HG03520 (cell line): ENCODE data around the gene TMEM178A.
"Not testable (repeated sequence)": the region's sequence is repeated elsewhere in the genome, so short reads cannot be mapped to it uniquely, and the experiment has no call there.

Experiments
- ATAC-seq: cut with Tn5 transposase; IDR thresholded peaks from one replicate; pipeline ENCODE4 v1.9.1; 2021; ENCODE audit warnings: mild to moderate bottlenecking, moderate library complexity; ENCODE audit not compliant: unreplicated experiment

The TMEM178A gene

GRCh38 chr2:39647104-39647765 is 18.5 kb upstream of the TMEM178A start:
- no peak for ATAC-seq

GRCh38 chr2:39648580-39648979 is 17.1 kb upstream of the TMEM178A start:
- ATAC-seq = no peak

GRCh38 chr2:39649511-39649910 is 16.2 kb upstream of the TMEM178A start:
- ATAC-seq = no peak

- ATAC-seq = no peak
Measured at GRCh38 chr2:39650468-39650867, 15.2 kb upstream of the TMEM178A start.

- ATAC-seq = not testable (repeated sequence)
Measured at GRCh38 chr2:39656215-39656614, 9.5 kb upstream of the TMEM178A start.

- no peak for ATAC-seq
Measured at GRCh38 chr2:39657287-39657937, 8.3 kb upstream of the TMEM178A start.

- ATAC-seq = no peak
Measured at GRCh38 chr2:39658371-39658770, 7.3 kb upstream of the TMEM178A start.

GRCh38 chr2:39659765-39660611 is 5.7 kb upstream of the TMEM178A start:
- ATAC-seq = no peak

- ATAC-seq = no peak
Measured at GRCh38 chr2:39660612-39661236, 5.0 kb upstream of the TMEM178A start.

GRCh38 chr2:39661826-39662225 is 3.9 kb upstream of the TMEM178A start:
- no peak for ATAC-seq

- ATAC-seq = no peak
Measured at GRCh38 chr2:39663187-39663930, 2.4 kb upstream of the TMEM178A start.

- no peak for ATAC-seq
Measured at GRCh38 chr2:39664232-39664887, 1.4 kb upstream of the TMEM178A start.

- no peak for ATAC-seq
Measured at GRCh38 chr2:39664888-39665591, 677 bp upstream of the TMEM178A start.

GRCh38 chr2:39666491-39667101 is 879 bp downstream of the TMEM178A start:
- ATAC-seq = no peak

GRCh38 chr2:39667104-39667885 is 1.6 kb downstream of the TMEM178A start:
- no peak for ATAC-seq

- no peak for ATAC-seq
Measured at GRCh38 chr2:39667886-39668276, 2.2 kb downstream of the TMEM178A start.

GRCh38 chr2:39668576-39669080 is 2.9 kb downstream of the TMEM178A start:
- no peak for ATAC-seq

GRCh38 chr2:39671604-39672003 is 5.9 kb downstream of the TMEM178A start:
- no peak for ATAC-seq
